Erythroblast (primary cell): ENCODE measurements around the gene ZNF320.
A peak's percentile ranks its signal among the peaks of the same experiment; 100 is the strongest.

ENCODE experiments used
- GATA1 ChIP-seq: IDR thresholded peaks from 2 replicates; pipeline ENCODE4 v1.6.1; 2011; ENCODE audit warnings: low read depth, mild to moderate bottlenecking, control low read depth, low read length, moderate library complexity
- POLR2A ChIP-seq: IDR thresholded peaks from 2 replicates; pipeline ENCODE4 v1.6.1; 2011; ENCODE audit warnings: mild to moderate bottlenecking, low read length

GRCh38 chr19:52936151-52936953 is 38.9 kb upstream of the ZNF320 start:
- TF ChIP-seq POLR2A (peak; percentile 64), GATA1 (no peak)
